ENCODE data around the gene N4BP2. TPM values are rescaled to one million over a fixed set of nuclear protein-coding genes. Genes with fewer than 3 reads are reported as not detected.

Gene N4BP2
- total and polyA plus RNA-seq, 4 donors = 1.8 to 33.6 (median 5.9) TPM

DNA sequence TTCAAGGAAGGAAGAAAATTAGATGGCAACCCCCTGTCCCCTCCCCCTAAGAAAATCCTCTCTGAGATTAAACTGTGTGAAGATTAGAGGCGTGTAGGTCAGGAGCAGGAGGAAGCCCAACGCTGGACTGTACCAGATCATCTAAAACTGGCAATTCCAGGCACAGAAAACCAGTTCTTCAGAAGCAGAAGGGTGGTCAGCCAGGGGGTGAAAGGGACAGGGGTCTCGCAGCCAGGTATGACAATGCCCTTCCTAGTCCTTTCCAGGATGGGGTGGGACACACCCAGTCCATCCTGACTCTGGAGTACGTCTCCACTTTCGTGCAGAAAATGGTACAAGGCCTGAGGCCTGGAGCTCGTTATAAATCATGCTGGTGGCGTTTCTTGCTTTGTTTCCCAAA lies 136.9 kb downstream of the N4BP2 start:
- no peaks in the 10 kb centered on the region for H3K27me3 ChIP-seq (ENCODE audit: control insufficient read depth in 3 of 3, insufficient read depth in 3 of 3, low read length in 2 of 3)
- H3K9ac ChIP-seq (ENCODE audit: insufficient read depth in 1 of 2, low read length in 2 of 2) = no peak overlapping the region
- no peak for ATAC-seq (ENCODE audit: insufficient read depth, low FRiP score)
- 77 to 82% methylated on average over 7 of the region's 7 CpGs for WGBS, 2 donors
- no peak overlapping the region for H3K4me3 ChIP-seq
- H3K27ac ChIP-seq (ENCODE audit: low read depth in 1 of 2, low read length in 1 of 2) = no peak overlapping the region
- H3K4me1 ChIP-seq (ENCODE audit: control insufficient read depth in 5 of 5, insufficient read depth in 5 of 5, low read length in 5 of 5) = peaks cover 0 to 10% (median 0%) of the 10 kb centered on the region in 5 donors
- peaks cover 0 to 3% (median 0%) of the 10 kb centered on the region in 4 donors for H3K9me3 ChIP-seq (ENCODE audit: control insufficient read depth in 4 of 4, insufficient read depth in 3 of 4, low read length in 3 of 4)
- H3K36me3 ChIP-seq (ENCODE audit: control insufficient read depth in 4 of 4, insufficient read depth in 4 of 4, low read length in 4 of 4) = no peaks in the 10 kb centered on the region
- DNase-seq = no peak
- TF ChIP-seq, protein P1, sequence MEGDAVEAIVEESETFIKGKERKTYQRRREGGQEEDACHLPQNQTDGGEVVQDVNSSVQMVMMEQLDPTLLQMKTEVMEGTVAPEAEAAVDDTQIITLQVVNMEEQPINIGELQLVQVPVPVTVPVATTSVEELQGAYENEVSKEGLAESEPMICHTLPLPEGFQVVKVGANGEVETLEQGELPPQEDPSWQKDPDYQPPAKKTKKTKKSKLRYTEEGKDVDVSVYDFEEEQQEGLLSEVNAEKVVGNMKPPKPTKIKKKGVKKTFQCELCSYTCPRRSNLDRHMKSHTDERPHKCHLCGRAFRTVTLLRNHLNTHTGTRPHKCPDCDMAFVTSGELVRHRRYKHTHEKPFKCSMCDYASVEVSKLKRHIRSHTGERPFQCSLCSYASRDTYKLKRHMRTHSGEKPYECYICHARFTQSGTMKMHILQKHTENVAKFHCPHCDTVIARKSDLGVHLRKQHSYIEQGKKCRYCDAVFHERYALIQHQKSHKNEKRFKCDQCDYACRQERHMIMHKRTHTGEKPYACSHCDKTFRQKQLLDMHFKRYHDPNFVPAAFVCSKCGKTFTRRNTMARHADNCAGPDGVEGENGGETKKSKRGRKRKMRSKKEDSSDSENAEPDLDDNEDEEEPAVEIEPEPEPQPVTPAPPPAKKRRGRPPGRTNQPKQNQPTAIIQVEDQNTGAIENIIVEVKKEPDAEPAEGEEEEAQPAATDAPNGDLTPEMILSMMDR (IDR thresholded peaks at IDR 0.05; ENCODE audit: control extremely low read depth, extremely low read depth) = no peak

DNA sequence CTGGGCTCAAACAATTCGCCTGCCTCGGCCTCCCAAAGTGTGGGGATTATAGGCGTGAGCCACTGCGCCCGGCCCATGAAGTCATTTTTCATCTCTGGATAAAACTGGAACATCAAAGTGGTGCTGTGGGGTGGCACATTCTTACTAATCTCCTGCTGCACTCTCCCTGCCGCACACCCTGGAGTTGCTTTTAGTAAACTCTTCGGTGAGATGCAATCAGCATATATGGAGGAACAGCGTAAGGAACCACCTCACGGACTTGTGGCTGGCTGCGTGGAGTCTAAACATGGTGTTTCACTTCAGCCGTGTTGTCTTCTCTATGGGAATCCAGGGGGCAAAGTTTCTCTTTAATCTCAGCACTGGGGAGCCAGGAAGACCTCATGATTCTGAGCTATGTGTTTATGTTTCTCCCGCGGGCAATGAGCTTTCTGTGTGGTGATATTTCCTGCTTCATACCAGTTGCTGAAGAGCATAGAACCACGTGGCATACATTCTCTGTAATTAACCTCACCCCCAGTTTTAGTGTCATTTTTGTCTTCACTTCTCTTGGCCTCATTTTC lies 138.0 kb downstream of the N4BP2 start:
- no peak overlapping the region for H3K9ac ChIP-seq (ENCODE audit: insufficient read depth in 1 of 2, low read length in 2 of 2)
- TF ChIP-seq, protein P1 (IDR thresholded peaks at IDR 0.05; ENCODE audit: control extremely low read depth, extremely low read depth) = no peak
- H3K4me3 ChIP-seq = no peak overlapping the region
- no peak for ATAC-seq (ENCODE audit: insufficient read depth, low FRiP score)
- peaks cover 0 to 10% (median 0%) of the 10 kb centered on the region in 5 donors for H3K4me1 ChIP-seq (ENCODE audit: control insufficient read depth in 5 of 5, insufficient read depth in 5 of 5, low read length in 5 of 5)
- H3K27ac ChIP-seq (ENCODE audit: low read depth in 1 of 2, low read length in 1 of 2) = no peak overlapping the region
- H3K36me3 ChIP-seq (ENCODE audit: control insufficient read depth in 4 of 4, insufficient read depth in 4 of 4, low read length in 4 of 4) = no peaks in the 10 kb centered on the region
- WGBS, 2 donors = 50 to 53% methylated on average over 14 of the region's 14 CpGs
- peak; percentile 20 to 54 (median 42) for DNase-seq
- H3K27me3 ChIP-seq (ENCODE audit: control insufficient read depth in 3 of 3, insufficient read depth in 3 of 3, low read length in 2 of 3) = no peaks in the 10 kb centered on the region
- peaks cover 0 to 3% (median 0%) of the 10 kb centered on the region in 4 donors for H3K9me3 ChIP-seq (ENCODE audit: control insufficient read depth in 4 of 4, insufficient read depth in 3 of 4, low read length in 3 of 4)

GRCh38 chr4:40195182-40196177 lies 138.8 kb downstream of the N4BP2 start:
- no peak overlapping the region for H3K27ac ChIP-seq (ENCODE audit: low read depth in 1 of 2, low read length in 1 of 2)

More at GRCh38 chr4:40195182-40196177, 138.8 kb downstream of the N4BP2 start:
- peaks cover 0 to 10% (median 0%) of the 10 kb centered on the region in 5 donors for H3K4me1 ChIP-seq (ENCODE audit: control insufficient read depth in 5 of 5, insufficient read depth in 5 of 5, low read length in 5 of 5)
- no peak for ATAC-seq (ENCODE audit: insufficient read depth, low FRiP score)
- no peaks in the 10 kb centered on the region for H3K36me3 ChIP-seq (ENCODE audit: control insufficient read depth in 4 of 4, insufficient read depth in 4 of 4, low read length in 4 of 4)
- H3K9me3 ChIP-seq (ENCODE audit: control insufficient read depth in 4 of 4, insufficient read depth in 3 of 4, low read length in 3 of 4) = peaks cover 0 to 3% (median 0%) of the 10 kb centered on the region in 4 donors
- no peaks in the 10 kb centered on the region for H3K27me3 ChIP-seq (ENCODE audit: control insufficient read depth in 3 of 3, insufficient read depth in 3 of 3, low read length in 2 of 3)
- DNase-seq = no peak
- TF ChIP-seq, protein P1 (IDR thresholded peaks at IDR 0.05; ENCODE audit: control extremely low read depth, extremely low read depth) = no peak
- H3K9ac ChIP-seq (ENCODE audit: insufficient read depth in 1 of 2, low read length in 2 of 2) = no peak overlapping the region
- no peak overlapping the region for H3K4me3 ChIP-seq
- WGBS, 2 donors = 94 to 96% methylated on average over 10 of the region's 10 CpGs

All from lung (tissue), 12 donors.